GM23338 (cell line): ENCODE measurements around the gene PROX1.

Experiments used
- EZH2 ChIP-seq: fragments of 200-600 bp; sonication (generic); IDR thresholded peaks from one replicate; pipeline ENCODE4 v1.8.0; 2017; ENCODE audit warnings: antibody characterized with exemption, mild to moderate bottlenecking, low read depth; ENCODE audit not compliant: unreplicated experiment
- EZH2phosphoT487 ChIP-seq: fragments of 200-600 bp; sonication (generic); IDR thresholded peaks from one replicate; pipeline ENCODE4 v1.8.1; 2018; ENCODE audit warnings: antibody characterized with exemption; ENCODE audit not compliant: unreplicated experiment
- JUNB ChIP-seq: IDR thresholded peaks from one replicate; pipeline ENCODE4 v1.6.1; 2016; ENCODE audit warnings: antibody characterized with exemption; ENCODE audit not compliant: unreplicated experiment
- POLR2AphosphoS5 ChIP-seq: IDR thresholded peaks from 2 replicates; pipeline ENCODE4 v1.6.1; 2016; ENCODE audit warnings: antibody characterized with exemption, low read depth
- ZNF331 ChIP-seq: fragments of 250-450 bp; sonication (Bioruptor Pico); IDR thresholded peaks from 2 replicates; pipeline ENCODE4 v1.5.0; 2020; ENCODE audit warnings: low read depth, mild to moderate bottlenecking, moderate library complexity
- TF ChIP-seq, protein P1 (sequence below), 2 experiments: fragments of 200-600 bp in 1 of 2; sonication (generic) in 1 of 2; conservative IDR thresholded peaks; 2 replicates each; pipeline versions ENCODE4 v1.5.1 to v1.6.1; 2016 to 2017; ENCODE audit warnings: antibody characterized with exemption in 2 of 2, low read depth in 2 of 2, mild to moderate bottlenecking in 2 of 2, moderate library complexity in 1 of 2
- TF ChIP-seq, protein P2 (sequence below): IDR thresholded peaks from one replicate; pipeline ENCODE4 v1.6.1; 2018; ENCODE audit warnings: antibody characterized with exemption; ENCODE audit not compliant: unreplicated experiment

DNA sequence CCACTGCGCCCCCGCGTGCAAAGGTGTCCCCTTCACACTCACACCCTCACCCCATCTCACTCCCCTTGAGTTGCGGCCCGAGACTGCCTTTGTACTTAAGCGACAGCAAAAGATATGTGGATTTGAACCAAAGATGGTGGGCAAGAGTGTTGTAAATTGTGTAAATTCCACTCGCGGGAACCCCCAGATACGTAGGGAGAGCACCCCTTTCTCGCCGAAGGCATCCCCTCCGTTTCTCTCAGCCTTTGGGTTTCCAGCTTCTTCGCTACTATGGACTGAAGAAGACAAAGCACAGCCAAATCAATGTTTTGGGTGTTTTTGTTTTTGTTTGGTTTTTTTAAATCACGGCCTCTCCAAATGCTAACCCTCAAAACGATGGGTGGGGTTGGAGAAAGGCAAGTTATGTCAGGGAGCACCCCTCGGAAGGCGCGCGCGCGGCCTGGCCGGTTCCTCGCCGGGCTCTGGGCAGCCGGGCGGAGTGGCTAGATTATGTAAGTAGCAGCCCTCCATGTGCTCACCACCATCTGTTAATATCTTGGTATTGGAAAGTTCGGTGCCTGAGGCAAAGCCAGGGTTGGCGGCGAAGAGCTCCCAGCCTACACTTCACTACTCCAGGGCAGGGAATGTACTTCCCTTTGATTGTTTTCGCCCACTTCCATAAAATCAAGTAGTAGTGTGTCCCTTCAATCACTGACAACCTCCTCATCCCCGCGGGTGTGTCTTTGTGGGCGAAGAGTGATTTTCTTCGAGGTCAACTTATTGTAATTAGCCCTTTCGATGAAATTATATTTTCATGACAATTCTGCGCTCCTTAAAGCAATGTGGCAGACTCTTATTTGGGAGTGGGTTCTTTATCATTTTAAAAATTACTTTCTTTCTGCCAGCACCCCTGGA, 4.0 kb upstream of the PROX1 start:
- TF ChIP-seq, protein P1, sequence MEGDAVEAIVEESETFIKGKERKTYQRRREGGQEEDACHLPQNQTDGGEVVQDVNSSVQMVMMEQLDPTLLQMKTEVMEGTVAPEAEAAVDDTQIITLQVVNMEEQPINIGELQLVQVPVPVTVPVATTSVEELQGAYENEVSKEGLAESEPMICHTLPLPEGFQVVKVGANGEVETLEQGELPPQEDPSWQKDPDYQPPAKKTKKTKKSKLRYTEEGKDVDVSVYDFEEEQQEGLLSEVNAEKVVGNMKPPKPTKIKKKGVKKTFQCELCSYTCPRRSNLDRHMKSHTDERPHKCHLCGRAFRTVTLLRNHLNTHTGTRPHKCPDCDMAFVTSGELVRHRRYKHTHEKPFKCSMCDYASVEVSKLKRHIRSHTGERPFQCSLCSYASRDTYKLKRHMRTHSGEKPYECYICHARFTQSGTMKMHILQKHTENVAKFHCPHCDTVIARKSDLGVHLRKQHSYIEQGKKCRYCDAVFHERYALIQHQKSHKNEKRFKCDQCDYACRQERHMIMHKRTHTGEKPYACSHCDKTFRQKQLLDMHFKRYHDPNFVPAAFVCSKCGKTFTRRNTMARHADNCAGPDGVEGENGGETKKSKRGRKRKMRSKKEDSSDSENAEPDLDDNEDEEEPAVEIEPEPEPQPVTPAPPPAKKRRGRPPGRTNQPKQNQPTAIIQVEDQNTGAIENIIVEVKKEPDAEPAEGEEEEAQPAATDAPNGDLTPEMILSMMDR (conservative IDR thresholded peaks at IDR 0.05; ENCODE audit: low read depth in 2 of 2) = no peak; a peak in 1 of 4 replicates
- no peak for TF ChIP-seq POLR2AphosphoS5
- TF ChIP-seq EZH2phosphoT487 = no peak
- TF ChIP-seq, protein P2, sequence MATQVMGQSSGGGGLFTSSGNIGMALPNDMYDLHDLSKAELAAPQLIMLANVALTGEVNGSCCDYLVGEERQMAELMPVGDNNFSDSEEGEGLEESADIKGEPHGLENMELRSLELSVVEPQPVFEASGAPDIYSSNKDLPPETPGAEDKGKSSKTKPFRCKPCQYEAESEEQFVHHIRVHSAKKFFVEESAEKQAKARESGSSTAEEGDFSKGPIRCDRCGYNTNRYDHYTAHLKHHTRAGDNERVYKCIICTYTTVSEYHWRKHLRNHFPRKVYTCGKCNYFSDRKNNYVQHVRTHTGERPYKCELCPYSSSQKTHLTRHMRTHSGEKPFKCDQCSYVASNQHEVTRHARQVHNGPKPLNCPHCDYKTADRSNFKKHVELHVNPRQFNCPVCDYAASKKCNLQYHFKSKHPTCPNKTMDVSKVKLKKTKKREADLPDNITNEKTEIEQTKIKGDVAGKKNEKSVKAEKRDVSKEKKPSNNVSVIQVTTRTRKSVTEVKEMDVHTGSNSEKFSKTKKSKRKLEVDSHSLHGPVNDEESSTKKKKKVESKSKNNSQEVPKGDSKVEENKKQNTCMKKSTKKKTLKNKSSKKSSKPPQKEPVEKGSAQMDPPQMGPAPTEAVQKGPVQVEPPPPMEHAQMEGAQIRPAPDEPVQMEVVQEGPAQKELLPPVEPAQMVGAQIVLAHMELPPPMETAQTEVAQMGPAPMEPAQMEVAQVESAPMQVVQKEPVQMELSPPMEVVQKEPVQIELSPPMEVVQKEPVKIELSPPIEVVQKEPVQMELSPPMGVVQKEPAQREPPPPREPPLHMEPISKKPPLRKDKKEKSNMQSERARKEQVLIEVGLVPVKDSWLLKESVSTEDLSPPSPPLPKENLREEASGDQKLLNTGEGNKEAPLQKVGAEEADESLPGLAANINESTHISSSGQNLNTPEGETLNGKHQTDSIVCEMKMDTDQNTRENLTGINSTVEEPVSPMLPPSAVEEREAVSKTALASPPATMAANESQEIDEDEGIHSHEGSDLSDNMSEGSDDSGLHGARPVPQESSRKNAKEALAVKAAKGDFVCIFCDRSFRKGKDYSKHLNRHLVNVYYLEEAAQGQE = no peak
- TF ChIP-seq ZNF331 (CRISPR knock-in tag) = no peak
- peak; percentile 80 for TF ChIP-seq EZH2
- no peak for TF ChIP-seq JUNB
